GM10847 (cell line): ENCODE data around the gene WLS.

ENCODE experiments used
- POLR2A ChIP-seq: IDR thresholded peaks from 2 replicates; pipeline ENCODE4 v1.6.1; 2011; ENCODE audit not compliant: insufficient read length; ENCODE audit errors: extremely low read depth

Gene WLS

GRCh38 chr1:68232289-68233148 is at the start of gene WLS:
Gene WLS, minus strand, starts transcription at chr1:68232523. Its CDS starts 224 bp downstream, at chr1:68232299.
- no peak for TF ChIP-seq POLR2A

- TF ChIP-seq POLR2A = no peak
These were observed 48.0 kb upstream of the WLS start for GRCh38 chr1:68280286-68280685.

- no peak for TF ChIP-seq POLR2A
These were observed 47.5 kb upstream of the WLS start for GRCh38 chr1:68279846-68280245.

- no peak for TF ChIP-seq POLR2A
These were observed 45.9 kb upstream of the WLS start for GRCh38 chr1:68278221-68278620.

GRCh38 chr1:68276448-68276847 is 44.1 kb upstream of the WLS start:
- TF ChIP-seq POLR2A = no peak

GRCh38 chr1:68273530-68273929 is 41.2 kb upstream of the WLS start:
- TF ChIP-seq POLR2A = no peak

GRCh38 chr1:68271596-68271995 is 39.3 kb upstream of the WLS start:
- TF ChIP-seq POLR2A = no peak

- TF ChIP-seq POLR2A = no peak
These were observed 38.6 kb upstream of the WLS start for GRCh38 chr1:68270951-68271350.

GRCh38 chr1:68269637-68270430 is 37.5 kb upstream of the WLS start:
- no peak for TF ChIP-seq POLR2A

- no peak for TF ChIP-seq POLR2A
These were observed 36.7 kb upstream of the WLS start for GRCh38 chr1:68268896-68269483.

GRCh38 chr1:68255301-68255700 is 23.0 kb upstream of the WLS start:
- TF ChIP-seq POLR2A = no peak

- TF ChIP-seq POLR2A = no peak
These were observed 22.4 kb upstream of the WLS start for GRCh38 chr1:68254667-68255226.

- no peak for TF ChIP-seq POLR2A
These were observed 4.7 kb upstream of the WLS start for GRCh38 chr1:68237040-68237439.

- no peak for TF ChIP-seq POLR2A
These were observed 1.8 kb upstream of the WLS start for GRCh38 chr1:68234094-68234493.

GRCh38 chr1:68233202-68233601 is 879 bp upstream of the WLS start:
- no peak for TF ChIP-seq POLR2A

GRCh38 chr1:68231627-68232288 is 565 bp downstream of the WLS start:
- no peak for TF ChIP-seq POLR2A
